GM12878 (cell line): Measurements from ENCODE around the gene CD200R1. TPM values are rescaled to one million over a fixed set of nuclear protein-coding genes. Genes with fewer than 3 reads are reported as not detected.

Experiments
- CBFB ChIP-seq: IDR thresholded peaks from 2 replicates; pipeline ENCODE4 v1.6.1; 2016; ENCODE audit warnings: antibody characterized with exemption, low read depth
- EP300 ChIP-seq, 2 experiments: fragments of 150-350 bp in 1 of 2; IDR thresholded peaks; 2 replicates each; pipeline ENCODE4 v1.6.1; 2011 to 2012; ENCODE audit warnings: low read depth in 2 of 2, low read length in 2 of 2, borderline replicate concordance in 1 of 2, improper control_type of control experiment in 1 of 2, inconsistent platforms in 1 of 2; ENCODE audit not compliant: control insufficient read depth in 1 of 2
- ETV6 ChIP-seq, 2 experiments: fragments of 450-650 bp in 1 of 2; IDR thresholded peaks in 1 of 2; conservative IDR thresholded peaks in 1 of 2; 2 replicates each; pipeline ENCODE4 v1.6.1; 2014; ENCODE audit warnings: antibody characterized with exemption in 1 of 2, borderline replicate concordance in 1 of 2, low read depth in 1 of 2, mild to moderate bottlenecking in 1 of 2, moderate library complexity in 1 of 2
- HDAC2 ChIP-seq: fragments of 200-600 bp; sonication (generic); IDR thresholded peaks from 2 replicates; pipeline ENCODE4 v1.6.1; 2017
- POLR2AphosphoS2 ChIP-seq: IDR thresholded peaks from 2 replicates; pipeline ENCODE4 v1.6.1; 2011; ENCODE audit warnings: low read depth, mild to moderate bottlenecking, low read length, improper control_type of control experiment, moderate library complexity
- TCF3 ChIP-seq: IDR thresholded peaks from 2 replicates; pipeline ENCODE4 v1.6.1; 2012; ENCODE audit warnings: low read depth, mild to moderate bottlenecking, low read length, borderline replicate concordance; ENCODE audit not compliant: insufficient read depth
- USF1 ChIP-seq: IDR thresholded peaks from 2 replicates; pipeline ENCODE4 v1.6.1; 2011; ENCODE audit warnings: borderline replicate concordance, low read depth, mild to moderate bottlenecking, moderate library complexity, mixed read lengths, low read length; ENCODE audit not compliant: insufficient read depth; ENCODE audit errors: extremely low read length
- ZNF207 ChIP-seq: fragments of 450-650 bp; IDR thresholded peaks from 2 replicates; pipeline ENCODE4 v1.6.1; 2014; ENCODE audit warnings: antibody characterized with exemption, mild to moderate bottlenecking, borderline replicate concordance
- ZNF384 ChIP-seq: IDR thresholded peaks from 2 replicates; pipeline ENCODE4 v1.6.1; 2012; ENCODE audit warnings: low read depth, mild to moderate bottlenecking, low read length, improper control_type of control experiment, borderline replicate concordance
- ZSCAN29 ChIP-seq: fragments of 450-650 bp; IDR thresholded peaks from 2 replicates; pipeline ENCODE4 v1.6.1; 2017; ENCODE audit warnings: mild to moderate bottlenecking, moderate library complexity
- polyA plus RNA-seq, 11 experiments: library from polyadenylated mRNA; depleted of rRNA in 4 of 11; unstranded in 6 of 11; stranded (reverse) in 5 of 11; fragments of >200 nt; fragmentation: Nextera tagmentation in 4 of 11; fragmentation: Illumina TruSeq in 1 of 11; extraction: Ambion mirVana in 4 of 11; extraction: Trizol in 1 of 11; gene quantifications; 1 replicate in 1 of 11; 2 replicates in 10 of 11; pipeline versions ENCODE4 v1.2.1 to v1.2.3, GENCODE V29; 2011 to 2016; ENCODE audit warnings: inconsistent platforms in 2 of 11, missing spikeins in 2 of 11, low read depth in 1 of 11
- total RNA-seq, 4 experiments: library from RNA; depleted of rRNA in 3 of 4; stranded (reverse); fragments of >200 nt in 3 of 4; fragmentation: Illumina TruSeq in 1 of 4; extraction: Trizol in 1 of 4; gene quantifications; 2 replicates each; pipeline versions ENCODE4 v1.2.1 to v1.2.3, GENCODE V29; 2013 to 2021
- TF ChIP-seq, protein P1 (sequence below): IDR thresholded peaks from 2 replicates; pipeline ENCODE4 v1.6.1; 2012; ENCODE audit warnings: improper control_type of control experiment, low read depth, low read length; ENCODE audit not compliant: insufficient replicate concordance
- TF ChIP-seq, protein P2 (sequence below): fragments of 450-650 bp; formaldehyde crosslinking; IDR thresholded peaks from 2 replicates; pipeline ENCODE4 v1.5.0; 2022; ENCODE audit warnings: mild to moderate bottlenecking, missing genetic modification characterization
- TF ChIP-seq, protein P3 (sequence below): fragments of 450-650 bp; formaldehyde crosslinking; IDR thresholded peaks from 2 replicates; pipeline ENCODE4 v1.4.0; 2022; ENCODE audit warnings: mild to moderate bottlenecking, moderate library complexity

The CD200R1 gene
- total and polyA plus RNA-seq, 10 of the 15 experiments (the other 5 are each of a cell fraction or from before 2014, with no cell fraction given) = 0.15 to 1.1 (median 0.88) TPM

DNA sequence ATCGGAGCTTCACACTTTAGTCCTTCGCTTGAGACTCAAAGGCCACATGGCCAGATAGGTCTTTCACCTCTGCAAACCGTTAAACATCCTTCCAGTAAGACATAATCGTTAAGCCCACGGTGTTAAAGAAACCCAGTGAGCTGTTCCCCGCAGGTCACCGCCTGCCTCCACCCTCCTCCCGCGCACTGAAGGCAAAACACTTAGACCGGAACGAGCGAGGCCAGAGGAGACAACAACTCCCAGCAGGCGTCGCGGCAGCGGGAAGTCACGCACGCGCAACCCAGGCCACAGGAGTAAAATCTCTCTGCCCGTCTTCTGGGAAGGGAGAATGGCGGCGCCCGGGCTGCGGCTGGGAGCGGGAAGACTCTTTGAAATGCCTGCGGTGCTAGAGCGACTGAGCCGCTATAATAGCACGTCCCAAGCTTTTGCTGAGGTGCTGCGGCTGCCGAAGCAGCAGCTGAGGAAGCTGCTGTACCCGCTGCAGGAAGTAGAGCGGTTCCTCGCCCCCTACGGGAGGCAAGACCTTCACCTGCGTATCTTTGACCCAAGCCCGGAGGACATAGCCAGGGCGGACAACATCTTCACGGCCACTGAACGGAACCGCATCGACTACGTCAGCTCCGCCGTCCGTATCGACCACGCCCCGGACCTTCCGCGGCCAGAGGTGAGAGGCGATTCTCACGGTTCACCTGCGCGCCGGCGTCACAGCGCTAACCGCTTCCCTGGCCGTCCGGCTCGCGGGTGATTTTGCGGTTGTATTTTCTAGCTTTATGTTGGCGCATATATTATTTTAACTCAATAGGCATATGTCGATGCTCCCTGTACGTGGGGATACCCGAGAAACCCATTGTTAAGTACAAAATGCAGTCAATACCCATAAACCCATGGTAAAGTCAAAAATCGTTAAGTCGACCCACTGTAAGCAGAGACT, 16.0 kb upstream of the CD200R1 start, which contains the start of gene GTPBP8 (continued):
- no peak for TF ChIP-seq TCF3
- 0 out of 4 replicates have a peak, but pooled peaks of 1 of the 2 experiments have one; percentile 29 for TF ChIP-seq ETV6 (conservative IDR thresholded peaks at IDR 0.05 in 1 of 2, IDR thresholded peaks at IDR 0.05 in 1 of 2; ENCODE audit: borderline replicate concordance in 1 of 2, low read depth in 1 of 2)
- no peak for TF ChIP-seq ZNF384
- no peak for TF ChIP-seq HDAC2
- TF ChIP-seq, protein P1, sequence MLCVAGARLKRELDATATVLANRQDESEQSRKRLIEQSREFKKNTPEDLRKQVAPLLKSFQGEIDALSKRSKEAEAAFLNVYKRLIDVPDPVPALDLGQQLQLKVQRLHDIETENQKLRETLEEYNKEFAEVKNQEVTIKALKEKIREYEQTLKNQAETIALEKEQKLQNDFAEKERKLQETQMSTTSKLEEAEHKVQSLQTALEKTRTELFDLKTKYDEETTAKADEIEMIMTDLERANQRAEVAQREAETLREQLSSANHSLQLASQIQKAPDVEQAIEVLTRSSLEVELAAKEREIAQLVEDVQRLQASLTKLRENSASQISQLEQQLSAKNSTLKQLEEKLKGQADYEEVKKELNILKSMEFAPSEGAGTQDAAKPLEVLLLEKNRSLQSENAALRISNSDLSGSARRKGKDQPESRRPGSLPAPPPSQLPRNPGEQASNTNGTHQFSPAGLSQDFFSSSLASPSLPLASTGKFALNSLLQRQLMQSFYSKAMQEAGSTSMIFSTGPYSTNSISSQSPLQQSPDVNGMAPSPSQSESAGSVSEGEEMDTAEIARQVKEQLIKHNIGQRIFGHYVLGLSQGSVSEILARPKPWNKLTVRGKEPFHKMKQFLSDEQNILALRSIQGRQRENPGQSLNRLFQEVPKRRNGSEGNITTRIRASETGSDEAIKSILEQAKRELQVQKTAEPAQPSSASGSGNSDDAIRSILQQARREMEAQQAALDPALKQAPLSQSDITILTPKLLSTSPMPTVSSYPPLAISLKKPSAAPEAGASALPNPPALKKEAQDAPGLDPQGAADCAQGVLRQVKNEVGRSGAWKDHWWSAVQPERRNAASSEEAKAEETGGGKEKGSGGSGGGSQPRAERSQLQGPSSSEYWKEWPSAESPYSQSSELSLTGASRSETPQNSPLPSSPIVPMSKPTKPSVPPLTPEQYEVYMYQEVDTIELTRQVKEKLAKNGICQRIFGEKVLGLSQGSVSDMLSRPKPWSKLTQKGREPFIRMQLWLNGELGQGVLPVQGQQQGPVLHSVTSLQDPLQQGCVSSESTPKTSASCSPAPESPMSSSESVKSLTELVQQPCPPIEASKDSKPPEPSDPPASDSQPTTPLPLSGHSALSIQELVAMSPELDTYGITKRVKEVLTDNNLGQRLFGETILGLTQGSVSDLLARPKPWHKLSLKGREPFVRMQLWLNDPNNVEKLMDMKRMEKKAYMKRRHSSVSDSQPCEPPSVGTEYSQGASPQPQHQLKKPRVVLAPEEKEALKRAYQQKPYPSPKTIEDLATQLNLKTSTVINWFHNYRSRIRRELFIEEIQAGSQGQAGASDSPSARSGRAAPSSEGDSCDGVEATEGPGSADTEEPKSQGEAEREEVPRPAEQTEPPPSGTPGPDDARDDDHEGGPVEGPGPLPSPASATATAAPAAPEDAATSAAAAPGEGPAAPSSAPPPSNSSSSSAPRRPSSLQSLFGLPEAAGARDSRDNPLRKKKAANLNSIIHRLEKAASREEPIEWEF = no peak
- TF ChIP-seq EP300 (IDR thresholded peaks at IDR 0.05; ENCODE audit: borderline replicate concordance in 1 of 2, control insufficient read depth in 1 of 2, low read depth in 2 of 2, low read length in 2 of 2) = peak; percentile 65 to 82; a peak in 3 of 4 replicates
- TF ChIP-seq ZNF207 = no peak; the same call in 1 of the 2 replicates
- TF ChIP-seq CBFB = peak; percentile 76; the same call in 1 of the 2 replicates
- TF ChIP-seq, protein P2, sequence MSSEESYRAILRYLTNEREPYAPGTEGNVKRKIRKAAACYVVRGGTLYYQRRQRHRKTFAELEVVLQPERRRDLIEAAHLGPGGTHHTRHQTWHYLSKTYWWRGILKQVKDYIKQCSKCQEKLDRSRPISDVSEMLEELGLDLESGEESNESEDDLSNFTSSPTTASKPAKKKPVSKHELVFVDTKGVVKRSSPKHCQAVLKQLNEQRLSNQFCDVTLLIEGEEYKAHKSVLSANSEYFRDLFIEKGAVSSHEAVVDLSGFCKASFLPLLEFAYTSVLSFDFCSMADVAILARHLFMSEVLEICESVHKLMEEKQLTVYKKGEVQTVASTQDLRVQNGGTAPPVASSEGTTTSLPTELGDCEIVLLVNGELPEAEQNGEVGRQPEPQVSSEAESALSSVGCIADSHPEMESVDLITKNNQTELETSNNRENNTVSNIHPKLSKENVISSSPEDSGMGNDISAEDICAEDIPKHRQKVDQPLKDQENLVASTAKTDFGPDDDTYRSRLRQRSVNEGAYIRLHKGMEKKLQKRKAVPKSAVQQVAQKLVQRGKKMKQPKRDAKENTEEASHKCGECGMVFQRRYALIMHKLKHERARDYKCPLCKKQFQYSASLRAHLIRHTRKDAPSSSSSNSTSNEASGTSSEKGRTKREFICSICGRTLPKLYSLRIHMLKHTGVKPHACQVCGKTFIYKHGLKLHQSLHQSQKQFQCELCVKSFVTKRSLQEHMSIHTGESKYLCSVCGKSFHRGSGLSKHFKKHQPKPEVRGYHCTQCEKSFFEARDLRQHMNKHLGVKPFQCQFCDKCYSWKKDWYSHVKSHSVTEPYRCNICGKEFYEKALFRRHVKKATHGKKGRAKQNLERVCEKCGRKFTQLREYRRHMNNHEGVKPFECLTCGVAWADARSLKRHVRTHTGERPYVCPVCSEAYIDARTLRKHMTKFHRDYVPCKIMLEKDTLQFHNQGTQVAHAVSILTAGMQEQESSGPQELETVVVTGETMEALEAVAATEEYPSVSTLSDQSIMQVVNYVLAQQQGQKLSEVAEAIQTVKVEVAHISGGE (CRISPR knock-in tag) = peak; percentile 60
- no peak for TF ChIP-seq ZSCAN29
- TF ChIP-seq USF1 = no peak
- TF ChIP-seq POLR2AphosphoS2 = peak; percentile 73; the same call in 1 of the 2 replicates
- TF ChIP-seq, protein P3, sequence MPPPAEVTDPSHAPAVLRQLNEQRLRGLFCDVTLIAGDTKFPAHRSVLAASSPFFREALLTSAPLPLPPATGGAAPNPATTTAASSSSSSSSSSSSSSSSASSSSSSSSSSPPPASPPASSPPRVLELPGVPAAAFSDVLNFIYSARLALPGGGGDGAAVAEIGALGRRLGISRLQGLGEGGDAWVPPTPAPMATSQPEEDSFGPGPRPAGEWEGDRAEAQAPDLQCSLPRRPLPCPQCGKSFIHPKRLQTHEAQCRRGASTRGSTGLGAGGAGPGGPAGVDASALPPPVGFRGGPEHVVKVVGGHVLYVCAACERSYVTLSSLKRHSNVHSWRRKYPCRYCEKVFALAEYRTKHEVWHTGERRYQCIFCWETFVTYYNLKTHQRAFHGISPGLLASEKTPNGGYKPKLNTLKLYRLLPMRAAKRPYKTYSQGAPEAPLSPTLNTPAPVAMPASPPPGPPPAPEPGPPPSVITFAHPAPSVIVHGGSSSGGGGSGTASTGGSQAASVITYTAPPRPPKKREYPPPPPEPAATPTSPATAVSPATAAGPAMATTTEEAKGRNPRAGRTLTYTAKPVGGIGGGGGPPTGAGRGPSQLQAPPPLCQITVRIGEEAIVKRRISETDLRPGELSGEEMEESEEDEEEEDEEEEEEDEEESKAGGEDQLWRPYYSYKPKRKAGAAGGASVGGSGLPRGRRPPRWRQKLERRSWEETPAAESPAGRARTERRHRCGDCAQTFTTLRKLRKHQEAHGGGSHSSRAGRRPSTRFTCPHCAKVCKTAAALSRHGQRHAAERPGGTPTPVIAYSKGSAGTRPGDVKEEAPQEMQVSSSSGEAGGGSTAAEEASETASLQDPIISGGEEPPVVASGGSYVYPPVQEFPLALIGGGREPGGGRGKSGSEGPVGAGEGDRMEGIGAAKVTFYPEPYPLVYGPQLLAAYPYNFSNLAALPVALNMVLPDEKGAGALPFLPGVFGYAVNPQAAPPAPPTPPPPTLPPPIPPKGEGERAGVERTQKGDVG = no peak
